ENCODE results near the gene NDUFC1. TPM values are rescaled to one million over a fixed set of nuclear protein-coding genes. Genes with fewer than 3 reads are reported as not detected.
"Not testable (repeated sequence)": the region's sequence is repeated elsewhere in the genome, so short reads cannot be mapped to it uniquely, and the experiment has no call there.

NDUFC1 gene
- total and polyA plus RNA-seq, 2 donors (not counting 1 experiment from before 2014, with no cell fraction given) = 16.9 to 19.1 TPM

DNA sequence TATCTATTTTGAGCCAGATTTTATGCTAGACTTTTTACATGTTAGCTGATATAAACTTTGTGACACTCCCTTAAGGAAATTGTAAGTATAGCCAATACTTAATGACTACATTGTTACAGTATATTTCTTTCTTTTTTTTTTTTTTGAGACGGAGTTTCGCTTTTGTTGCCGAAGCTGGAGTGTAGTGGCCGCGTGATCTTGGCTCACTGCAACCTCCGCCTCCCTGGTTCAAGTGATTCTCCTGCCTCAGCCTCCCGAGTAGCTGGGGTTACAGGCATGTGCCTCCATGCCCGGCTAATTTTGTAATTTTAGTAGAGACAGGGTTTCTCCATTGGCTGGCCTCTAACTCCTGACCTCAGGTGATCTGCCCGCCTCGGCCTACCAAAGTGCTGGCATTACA lies 11.1 kb upstream of the NDUFC1 start:
- H3K9me3 Mint-ChIP-seq (ENCODE audit: insufficient read depth); H2AFZ ChIP-seq (ENCODE audit: insufficient read depth, low read depth, low read length, poor library complexity, severe bottlenecking); H4K20me1 ChIP-seq (ENCODE audit: control insufficient read depth, insufficient read depth, low read length, poor library complexity, severe bottlenecking); H3K27me3 ChIP-seq (replicated peaks in 1 of 4; ENCODE audit: control extremely low read depth in 1 of 4, control insufficient read depth in 3 of 4, insufficient read depth in 4 of 4, low read length in 3 of 4); H3K27me3 Mint-ChIP-seq; ATAC-seq (ENCODE audit: low read depth); POLR2A ChIA-PET; H3K36me3 ChIP-seq (replicated peaks in 1 of 2; ENCODE audit: control extremely low read depth in 1 of 2, control insufficient read depth in 1 of 2, extremely low read depth in 1 of 2, insufficient read depth in 2 of 2, low read length in 1 of 2); H3K9me3 ChIP-seq (ENCODE audit: control extremely low read depth in 1 of 3, control insufficient read depth in 2 of 3, insufficient read depth in 1 of 3, low read length in 2 of 3); intact Hi-C loops (cut with micrococcal nuclease); DNase-seq: not testable (repeated sequence)
- H3K4me3 ChIP-seq (ENCODE audit: control extremely low read depth in 1 of 5, extremely low read depth in 1 of 5, insufficient read depth in 1 of 5, low read depth in 2 of 5, low read length in 4 of 5) = peak overlapping the region in 1 of 5 experiments; percentile 48
- H3K27ac Mint-ChIP-seq = peak overlapping the region; percentile 93
- CTCF ChIA-PET = interaction anchor here (1.3 to 3.5 kb wide), 2 partner anchors 11 to 18 kb away, joined by 3 to 24 read pairs; partner anchors contain the start of genes NAA15 and NDUFC1
- peak overlapping the region; percentile 43 to 80 for H3K27ac ChIP-seq (ENCODE audit: low read length in 2 of 2)
- 40% methylated on average over 1 of the region's 10 CpGs for WGBS (ENCODE audit: insufficient coverage)
- H3K4me2 ChIP-seq (replicated peaks; ENCODE audit: low read depth, low read length, poor library complexity, severe bottlenecking) = peak overlapping the region; percentile 65
- peaks cover 72% of the 10 kb centered on the region for H3K4me1 Mint-ChIP-seq
- H3K9ac ChIP-seq (ENCODE audit: low read length) = peak overlapping the region; percentile 28
- H3K4me3 Mint-ChIP-seq = peak overlapping the region; percentile 87
- peaks cover 44 to 59% of the 10 kb centered on the region in 2 donors for H3K4me1 ChIP-seq (ENCODE audit: control insufficient read depth in 2 of 2, insufficient read depth in 2 of 2, low read length in 2 of 2)
- peaks cover 95% of the 10 kb centered on the region for H3K79me2 ChIP-seq (ENCODE audit: control insufficient read depth, insufficient read depth, low read length)

- Histone ChIP-seq H2AFZ (ENCODE audit: insufficient read depth, low read depth, low read length, poor library complexity, severe bottlenecking) (no peak overlapping the region), H3K4me3 (ENCODE audit: control extremely low read depth in 1 of 5, extremely low read depth in 1 of 5, insufficient read depth in 1 of 5, low read depth in 2 of 5, low read length in 4 of 5) (peak overlapping the region in 1 of 5 experiments; percentile 48), H3K4me1 (ENCODE audit: control insufficient read depth in 2 of 2, insufficient read depth in 2 of 2, low read length in 2 of 2) (peaks cover 44 to 59% of the 10 kb centered on the region in 2 donors), H3K27me3 (replicated peaks in 1 of 4; ENCODE audit: control extremely low read depth in 1 of 4, control insufficient read depth in 3 of 4, insufficient read depth in 4 of 4, low read length in 3 of 4) (no peaks in the 10 kb centered on the region), H3K9me3 (ENCODE audit: control extremely low read depth in 1 of 3, control insufficient read depth in 2 of 3, insufficient read depth in 1 of 3, low read length in 2 of 3) (peaks cover 0 to 5% (median 0%) of the 10 kb centered on the region in 3 donors), H3K4me2 (replicated peaks; ENCODE audit: low read depth, low read length, poor library complexity, severe bottlenecking) (peak overlapping the region; percentile 65), H3K79me2 (ENCODE audit: control insufficient read depth, insufficient read depth, low read length) (peaks cover 95% of the 10 kb centered on the region), H3K27ac (ENCODE audit: low read length in 2 of 2) (peak overlapping the region; percentile 43 to 80), H3K9ac (ENCODE audit: low read length) (peak overlapping the region; percentile 28), H3K36me3 (replicated peaks in 1 of 2; ENCODE audit: control extremely low read depth in 1 of 2, control insufficient read depth in 1 of 2, extremely low read depth in 1 of 2, insufficient read depth in 2 of 2, low read length in 1 of 2) (no peaks in the 10 kb centered on the region), H4K20me1 (ENCODE audit: control insufficient read depth, insufficient read depth, low read length, poor library complexity, severe bottlenecking) (peaks cover 8% of the 10 kb centered on the region)
- H3K4me3 Mint-ChIP-seq = peak overlapping the region; percentile 87
- peaks cover 70% of the 10 kb centered on the region for H3K4me1 Mint-ChIP-seq
- DNase-seq (peak; percentile 62), ATAC-seq (ENCODE audit: low read depth) (peak; percentile 53)
- TF ChIP-seq, protein P1, sequence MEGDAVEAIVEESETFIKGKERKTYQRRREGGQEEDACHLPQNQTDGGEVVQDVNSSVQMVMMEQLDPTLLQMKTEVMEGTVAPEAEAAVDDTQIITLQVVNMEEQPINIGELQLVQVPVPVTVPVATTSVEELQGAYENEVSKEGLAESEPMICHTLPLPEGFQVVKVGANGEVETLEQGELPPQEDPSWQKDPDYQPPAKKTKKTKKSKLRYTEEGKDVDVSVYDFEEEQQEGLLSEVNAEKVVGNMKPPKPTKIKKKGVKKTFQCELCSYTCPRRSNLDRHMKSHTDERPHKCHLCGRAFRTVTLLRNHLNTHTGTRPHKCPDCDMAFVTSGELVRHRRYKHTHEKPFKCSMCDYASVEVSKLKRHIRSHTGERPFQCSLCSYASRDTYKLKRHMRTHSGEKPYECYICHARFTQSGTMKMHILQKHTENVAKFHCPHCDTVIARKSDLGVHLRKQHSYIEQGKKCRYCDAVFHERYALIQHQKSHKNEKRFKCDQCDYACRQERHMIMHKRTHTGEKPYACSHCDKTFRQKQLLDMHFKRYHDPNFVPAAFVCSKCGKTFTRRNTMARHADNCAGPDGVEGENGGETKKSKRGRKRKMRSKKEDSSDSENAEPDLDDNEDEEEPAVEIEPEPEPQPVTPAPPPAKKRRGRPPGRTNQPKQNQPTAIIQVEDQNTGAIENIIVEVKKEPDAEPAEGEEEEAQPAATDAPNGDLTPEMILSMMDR (IDR thresholded peaks at IDR 0.05) = no peak
- no peak for TF ChIP-seq EZH2 (IDR thresholded peaks at IDR 0.05; ENCODE audit: borderline replicate concordance, insufficient read depth, low read depth, low read length, poor library complexity, severe bottlenecking)
- WGBS (ENCODE audit: insufficient coverage) = 97% methylated on average over 3 of the region's 3 CpGs
- CTCF ChIA-PET = interaction anchor here (0.9 to 3.5 kb wide), 4 partner anchors 11 to 135 kb away, joined by 3 to 24 read pairs (median 3); partner anchors contain the start of genes NAA15 and NDUFC1
- H3K9me3 Mint-ChIP-seq (ENCODE audit: insufficient read depth) = no peaks in the 10 kb centered on the region
- no peaks in the 10 kb centered on the region for H3K27me3 Mint-ChIP-seq
- POLR2A ChIA-PET = interaction anchor here (1.1 kb wide), 1 partner anchor 11 kb away, joined by 3 read pairs; the partner anchor contains the start of gene NDUFC1
- intact Hi-C loops (cut with micrococcal nuclease) = loop anchor here (1.0 kb wide), 1 partner anchor 11 kb away; the partner anchor contains the start of gene NAA15
- H3K27ac Mint-ChIP-seq = peak overlapping the region; percentile 93
These were observed 10.5 kb upstream of the NDUFC1 start for GRCh38 chr4:139312552-139313332.
